Prostate gland (tissue), 2 donors: ENCODE measurements around the gene DHRS12. TPM values are rescaled to one million over a fixed set of nuclear protein-coding genes. Genes with fewer than 3 reads are reported as not detected.

Experiments
- DNase-seq: peaks from one replicate; pipeline ENCODE4 v3.0.0-alpha.2; 2019; ENCODE audit warnings: low spot score
- H3K27ac ChIP-seq, 2 donors: fragments of 200-600 bp; sonication (generic); 2 replicates each; pipeline ENCODE4 v1.5.1; 2017 to 2019
- H3K27me3 ChIP-seq: fragments of 200-600 bp; sonication (generic); replicated peaks from 2 replicates; pipeline ENCODE4 v1.5.1; 2019; ENCODE audit not compliant: insufficient read depth
- H3K36me3 ChIP-seq, 2 donors: fragments of 200-600 bp; sonication (generic); 1 replicate in 1 of 2; 2 replicates in 1 of 2; pipeline versions ENCODE4 v1.5.1 to v1.8.1; 2017 to 2019
- H3K4me1 ChIP-seq: fragments of 200-600 bp; sonication (generic); replicated peaks from 2 replicates; pipeline ENCODE4 v1.5.1; 2019
- H3K4me3 ChIP-seq, 2 donors: fragments of 200-600 bp; sonication (generic); 2 replicates each; pipeline ENCODE4 v1.5.1; 2017 to 2019
- H3K9me3 ChIP-seq: fragments of 200-600 bp; sonication (generic); 2 replicates; pipeline ENCODE4 v1.5.1; 2017
- POLR2A ChIP-seq: fragments of 450-650 bp; IDR thresholded peaks from one replicate; pipeline ENCODE4 v1.6.1; 2016; ENCODE audit warnings: antibody characterized with exemption, mild to moderate bottlenecking
- POLR2AphosphoS5 ChIP-seq: sonication (generic); formaldehyde crosslinking; IDR thresholded peaks from one replicate; pipeline ENCODE4 v1.6.1; 2017; ENCODE audit warnings: antibody characterized with exemption
- WGBS: methylation state at CpG from one replicate; pipeline ENCODE4 v1.1.5; 2018; 5-methylcytosine and 5-hydroxymethylcytosine counted together
- intact Hi-C: fragments of 100-400 bp; cut with DNase I; formaldehyde crosslinking; loops from one replicate; pipeline ENCODE4 v1.14.2; 2022
- total RNA-seq, 2 donors: library from RNA; depleted of rRNA; stranded (reverse); fragments of >200 nt; gene quantifications; one replicate each; pipeline ENCODE4 v1.1.0, GENCODE V29; 2016
- TF ChIP-seq, protein P1 (sequence below), 4 experiments: fragments of 200-600 bp in 2 of 4; fragments of 450-650 bp in 2 of 4; sonication (generic) in 2 of 4; IDR thresholded peaks; 1 replicate in 3 of 4; 2 replicates in 1 of 4; pipeline ENCODE4 v1.5.1; 2016 to 2019; ENCODE audit warnings: antibody characterized with exemption in 4 of 4, mild to moderate bottlenecking in 2 of 4, moderate library complexity in 2 of 4

DHRS12 gene
- total RNA-seq, 2 donors from 2014 or later: 18.7 to 19.8 TPM

DNA sequence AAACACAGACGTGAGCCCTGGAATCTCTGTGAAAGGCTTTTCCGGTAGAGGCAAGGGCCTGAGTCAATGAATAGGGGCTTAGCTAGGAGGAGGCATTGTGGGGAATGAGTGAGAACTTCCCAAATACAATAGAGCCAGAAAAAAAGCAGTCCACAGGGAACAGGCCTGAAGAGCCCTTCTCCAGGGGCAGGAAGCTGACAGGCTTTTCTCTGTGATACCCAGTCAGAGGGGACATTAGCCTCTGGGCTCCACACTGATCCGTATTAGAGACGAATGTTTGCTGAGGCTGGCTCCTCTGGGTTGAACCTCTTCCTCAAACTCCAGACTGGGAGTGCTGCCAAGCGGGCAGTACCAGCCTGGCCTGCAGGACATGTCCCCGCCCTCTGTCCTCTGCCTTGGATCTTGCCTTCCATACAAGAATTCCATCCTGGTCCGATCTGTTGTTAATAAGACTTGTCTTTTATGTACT lies 2.3 kb downstream of the DHRS12 start:
- intact Hi-C loops: loop anchor here (2.0 kb wide), 2 partner anchors 217 to 349 kb away; partner anchors contain the start of genes INTS6 and WDFY2
- no peak overlapping the region for H3K4me3 ChIP-seq
- peak overlapping the region; percentile 99 for H3K27ac ChIP-seq
- H3K4me1 ChIP-seq: peaks cover 18% of the 10 kb centered on the region
- 40% methylated on average over 7 of the region's 7 CpGs for WGBS
- H3K9me3 ChIP-seq: no peaks in the 10 kb centered on the region
- TF ChIP-seq, protein P1, sequence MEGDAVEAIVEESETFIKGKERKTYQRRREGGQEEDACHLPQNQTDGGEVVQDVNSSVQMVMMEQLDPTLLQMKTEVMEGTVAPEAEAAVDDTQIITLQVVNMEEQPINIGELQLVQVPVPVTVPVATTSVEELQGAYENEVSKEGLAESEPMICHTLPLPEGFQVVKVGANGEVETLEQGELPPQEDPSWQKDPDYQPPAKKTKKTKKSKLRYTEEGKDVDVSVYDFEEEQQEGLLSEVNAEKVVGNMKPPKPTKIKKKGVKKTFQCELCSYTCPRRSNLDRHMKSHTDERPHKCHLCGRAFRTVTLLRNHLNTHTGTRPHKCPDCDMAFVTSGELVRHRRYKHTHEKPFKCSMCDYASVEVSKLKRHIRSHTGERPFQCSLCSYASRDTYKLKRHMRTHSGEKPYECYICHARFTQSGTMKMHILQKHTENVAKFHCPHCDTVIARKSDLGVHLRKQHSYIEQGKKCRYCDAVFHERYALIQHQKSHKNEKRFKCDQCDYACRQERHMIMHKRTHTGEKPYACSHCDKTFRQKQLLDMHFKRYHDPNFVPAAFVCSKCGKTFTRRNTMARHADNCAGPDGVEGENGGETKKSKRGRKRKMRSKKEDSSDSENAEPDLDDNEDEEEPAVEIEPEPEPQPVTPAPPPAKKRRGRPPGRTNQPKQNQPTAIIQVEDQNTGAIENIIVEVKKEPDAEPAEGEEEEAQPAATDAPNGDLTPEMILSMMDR (IDR thresholded peaks at IDR 0.05): peak in 1 of 4 experiments; percentile 39
- no peak for TF ChIP-seq POLR2A
- no peaks in the 10 kb centered on the region for H3K27me3 ChIP-seq
- peak; percentile 87 for DNase-seq
- no peaks in the 10 kb centered on the region for H3K36me3 ChIP-seq

DNA sequence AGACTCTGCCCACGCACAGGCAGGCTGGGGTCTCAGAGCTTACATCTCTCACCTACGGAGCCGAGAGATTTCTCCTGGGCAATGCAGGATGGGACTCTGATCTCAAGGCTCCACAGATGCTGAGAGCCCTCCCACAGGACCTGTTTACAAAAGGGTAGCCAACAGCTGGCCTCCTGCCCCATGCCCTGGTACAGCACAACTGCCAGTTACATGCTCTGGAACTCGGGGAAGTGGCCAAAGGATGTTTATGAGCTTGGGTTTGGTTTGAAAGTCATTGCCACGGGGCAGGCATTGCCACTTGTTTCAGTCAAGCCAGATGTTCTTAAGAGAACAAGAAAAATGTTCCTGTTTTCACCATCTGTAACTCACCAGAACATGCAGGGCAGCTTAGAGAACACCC lies 3.5 kb downstream of the DHRS12 start:
- DNase-seq: no peak
- 64% methylated on average over 5 of the region's 5 CpGs for WGBS
- Histone ChIP-seq H3K9me3 (no peaks in the 10 kb centered on the region), H3K4me3 (no peak overlapping the region), H3K36me3 (no peaks in the 10 kb centered on the region), H3K27me3 (no peaks in the 10 kb centered on the region), H3K27ac (peak overlapping the region in 1 of 2 donors; percentile 99), H3K4me1 (peaks cover 18% of the 10 kb centered on the region)
- intact Hi-C loops: no loop called here
- TF ChIP-seq, protein P1 (IDR thresholded peaks at IDR 0.05): no peak

DNA sequence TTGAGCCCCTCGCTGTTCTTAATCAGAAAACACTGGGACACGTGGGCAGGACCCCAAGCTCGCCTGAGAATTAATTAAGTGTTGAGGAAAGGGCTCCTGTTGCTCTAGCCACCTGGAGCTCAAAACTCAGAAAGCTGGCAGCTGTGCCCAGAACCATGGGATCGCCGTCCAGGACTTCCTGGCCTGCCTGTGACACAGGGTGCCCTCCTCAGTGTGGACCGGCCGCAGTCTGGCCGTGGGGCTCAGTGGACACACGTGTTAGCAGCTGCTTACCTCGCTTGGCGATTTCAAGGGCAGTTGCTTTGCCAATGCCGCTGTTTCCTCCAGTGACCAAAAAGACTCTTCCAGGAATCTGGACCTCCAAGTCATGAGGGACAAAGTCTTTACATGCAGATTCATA lies 4.7 kb downstream of the DHRS12 start:
- intact Hi-C loops: no loop called here
- 93% methylated on average over 12 of the region's 12 CpGs for WGBS
- no peaks in the 10 kb centered on the region for H3K27me3 ChIP-seq
- no peaks in the 10 kb centered on the region for H3K36me3 ChIP-seq
- no peak overlapping the region for H3K4me3 ChIP-seq
- no peak for TF ChIP-seq POLR2A
- TF ChIP-seq POLR2AphosphoS5: no peak
- TF ChIP-seq, protein P1 (IDR thresholded peaks at IDR 0.05): no peak
- H3K9me3 ChIP-seq: no peaks in the 10 kb centered on the region
- H3K4me1 ChIP-seq: peaks cover 12% of the 10 kb centered on the region
- H3K27ac ChIP-seq: no peak overlapping the region
- no peak for DNase-seq

DNA sequence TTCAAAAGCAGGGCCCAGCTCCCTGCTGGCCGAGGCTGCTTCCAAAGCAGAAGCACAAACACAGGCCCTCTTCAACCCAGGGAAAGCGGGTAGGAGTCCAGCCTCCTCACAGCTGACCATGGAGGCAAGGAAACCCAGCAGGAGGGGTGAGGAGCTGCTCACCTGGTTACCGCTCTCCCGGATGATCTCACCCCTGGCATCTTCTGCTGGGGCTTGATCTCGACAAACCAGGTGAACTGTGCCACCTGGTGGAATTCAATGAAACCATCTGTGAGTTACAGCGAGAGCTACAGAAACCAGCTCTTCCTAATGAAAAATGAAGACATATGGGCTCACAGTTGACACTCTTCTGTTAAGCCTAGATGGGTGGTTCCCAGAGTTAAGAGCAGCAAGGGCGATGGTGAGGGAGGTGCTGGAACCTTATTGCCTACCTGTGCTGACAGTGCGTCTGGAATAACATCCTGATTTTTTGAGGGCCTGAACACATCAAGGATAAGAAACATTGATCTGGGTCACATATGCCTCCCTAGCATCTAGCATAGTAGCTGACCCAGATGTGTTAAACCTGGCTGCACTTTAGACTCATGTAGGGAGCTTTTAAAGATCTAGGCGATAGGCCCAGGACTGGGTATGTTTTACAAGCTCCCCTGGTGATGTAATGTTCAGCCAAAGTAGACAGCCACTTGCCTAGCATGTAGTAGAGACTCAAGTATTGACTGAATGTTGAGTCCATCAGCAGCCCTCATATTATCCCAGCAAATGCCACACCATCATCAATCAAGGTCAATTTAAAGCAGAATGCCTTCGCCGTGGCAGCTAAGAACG lies 6.1 kb downstream of the DHRS12 start:
- intact Hi-C loops: no loop called here
- WGBS: 61% methylated on average over 12 of the region's 12 CpGs
- DNase-seq: peak; percentile 75
- H3K27me3 ChIP-seq: no peaks in the 10 kb centered on the region
- peaks cover 12% of the 10 kb centered on the region for H3K4me1 ChIP-seq
- no peaks in the 10 kb centered on the region for H3K9me3 ChIP-seq
- H3K4me3 ChIP-seq: no peak overlapping the region
- TF ChIP-seq, protein P1 (IDR thresholded peaks at IDR 0.05): peak; percentile 9 to 82 (median 65)
- peak; percentile 53 for TF ChIP-seq POLR2AphosphoS5
- TF ChIP-seq POLR2A: no peak
- H3K27ac ChIP-seq: peak overlapping the region; percentile 21 to 24
- no peaks in the 10 kb centered on the region for H3K36me3 ChIP-seq

DNA sequence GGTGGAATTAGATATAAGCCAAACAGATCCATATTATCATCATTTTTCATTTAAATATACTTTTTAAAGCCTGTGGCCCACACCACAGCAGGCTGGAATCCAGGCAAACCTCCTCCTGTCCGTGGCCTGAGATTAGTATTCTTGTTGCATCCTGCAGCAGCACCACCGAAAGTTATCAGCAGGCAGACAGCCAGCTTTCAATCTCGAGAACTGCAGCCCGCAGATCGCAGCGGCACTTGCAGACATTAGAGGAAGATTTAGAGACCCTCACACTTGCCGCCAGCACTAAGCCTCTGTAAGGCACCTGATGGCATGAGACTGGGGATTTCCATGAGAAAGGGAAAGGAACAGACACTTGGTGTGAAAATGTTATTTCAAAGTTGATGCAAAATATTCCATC lies 7.4 kb downstream of the DHRS12 start:
- no peak overlapping the region for H3K4me3 ChIP-seq
- 91% methylated on average over 7 of the region's 7 CpGs for WGBS
- intact Hi-C loops: no loop called here
- no peaks in the 10 kb centered on the region for H3K27me3 ChIP-seq
- no peak for DNase-seq
- no peaks in the 10 kb centered on the region for H3K9me3 ChIP-seq
- peaks cover 2% of the 10 kb centered on the region for H3K4me1 ChIP-seq
- no peak overlapping the region for H3K27ac ChIP-seq
- TF ChIP-seq POLR2A: no peak
- TF ChIP-seq, protein P1 (IDR thresholded peaks at IDR 0.05): no peak
- TF ChIP-seq POLR2AphosphoS5: no peak
- H3K36me3 ChIP-seq: no peaks in the 10 kb centered on the region
